ENCODE measurements around the gene SLC2A8.

DNA sequence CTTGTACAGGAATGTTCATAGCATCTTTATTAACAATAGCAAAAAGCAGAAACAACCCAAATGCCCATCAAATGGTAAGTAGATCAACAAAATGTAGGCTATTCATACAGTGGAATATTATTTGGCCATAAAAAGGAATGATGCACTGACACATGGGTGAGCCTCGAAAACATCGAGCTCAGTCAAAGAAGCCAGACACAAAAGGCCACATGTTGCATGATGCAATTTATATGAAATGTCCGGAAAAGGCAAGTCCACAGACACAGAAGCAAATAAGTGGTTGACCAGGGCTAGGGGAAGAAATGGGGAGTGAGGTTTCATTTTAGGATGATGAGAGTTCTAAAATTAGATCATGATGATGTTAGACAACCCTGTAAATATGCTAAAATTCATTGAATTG lies 16.5 kb upstream of the SLC2A8 start:
- TF ChIP-seq EP300 (IDR thresholded peaks at IDR 0.05) = no peak
- no peak for TF ChIP-seq POLR2A (IDR thresholded peaks at IDR 0.05)
- TF ChIP-seq, protein P1, sequence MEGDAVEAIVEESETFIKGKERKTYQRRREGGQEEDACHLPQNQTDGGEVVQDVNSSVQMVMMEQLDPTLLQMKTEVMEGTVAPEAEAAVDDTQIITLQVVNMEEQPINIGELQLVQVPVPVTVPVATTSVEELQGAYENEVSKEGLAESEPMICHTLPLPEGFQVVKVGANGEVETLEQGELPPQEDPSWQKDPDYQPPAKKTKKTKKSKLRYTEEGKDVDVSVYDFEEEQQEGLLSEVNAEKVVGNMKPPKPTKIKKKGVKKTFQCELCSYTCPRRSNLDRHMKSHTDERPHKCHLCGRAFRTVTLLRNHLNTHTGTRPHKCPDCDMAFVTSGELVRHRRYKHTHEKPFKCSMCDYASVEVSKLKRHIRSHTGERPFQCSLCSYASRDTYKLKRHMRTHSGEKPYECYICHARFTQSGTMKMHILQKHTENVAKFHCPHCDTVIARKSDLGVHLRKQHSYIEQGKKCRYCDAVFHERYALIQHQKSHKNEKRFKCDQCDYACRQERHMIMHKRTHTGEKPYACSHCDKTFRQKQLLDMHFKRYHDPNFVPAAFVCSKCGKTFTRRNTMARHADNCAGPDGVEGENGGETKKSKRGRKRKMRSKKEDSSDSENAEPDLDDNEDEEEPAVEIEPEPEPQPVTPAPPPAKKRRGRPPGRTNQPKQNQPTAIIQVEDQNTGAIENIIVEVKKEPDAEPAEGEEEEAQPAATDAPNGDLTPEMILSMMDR (IDR thresholded peaks at IDR 0.05) = no peak

Data from ovary (tissue), 3 donors.